T-helper 2 cell (primary cell): ENCODE data around the gene HSPA1A.
"Not testable (repeated sequence)": the region's sequence is repeated elsewhere in the genome, so short reads cannot be mapped to it uniquely, and the experiment has no call there.

Source experiments
- DNase-seq, 5 experiments: peaks; one replicate each; pipeline versions ENCODE4 v3.0.0 to v3.0.0-alpha.2; 2012 to 2022

Gene HSPA1A

DNA sequence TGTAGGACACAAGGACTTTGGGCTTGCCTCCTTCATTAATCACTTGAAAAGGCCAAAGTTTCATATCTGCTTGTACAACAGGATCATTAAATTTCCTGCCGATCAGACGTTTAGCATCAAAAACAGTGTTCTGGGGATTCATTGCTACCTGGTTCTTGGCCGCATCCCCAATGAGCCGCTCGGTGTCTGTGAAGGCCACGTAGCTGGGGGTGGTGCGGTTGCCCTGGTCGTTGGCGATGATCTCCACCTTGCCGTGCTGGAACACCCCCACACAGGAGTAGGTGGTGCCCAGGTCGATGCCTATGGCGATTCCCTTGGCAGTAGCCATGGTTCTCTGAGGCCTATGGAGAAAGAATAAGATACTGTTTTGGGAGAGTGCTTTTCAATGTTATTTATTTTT, 3.7 kb upstream of the HSPA1A start:
- no peak for DNase-seq

DNA sequence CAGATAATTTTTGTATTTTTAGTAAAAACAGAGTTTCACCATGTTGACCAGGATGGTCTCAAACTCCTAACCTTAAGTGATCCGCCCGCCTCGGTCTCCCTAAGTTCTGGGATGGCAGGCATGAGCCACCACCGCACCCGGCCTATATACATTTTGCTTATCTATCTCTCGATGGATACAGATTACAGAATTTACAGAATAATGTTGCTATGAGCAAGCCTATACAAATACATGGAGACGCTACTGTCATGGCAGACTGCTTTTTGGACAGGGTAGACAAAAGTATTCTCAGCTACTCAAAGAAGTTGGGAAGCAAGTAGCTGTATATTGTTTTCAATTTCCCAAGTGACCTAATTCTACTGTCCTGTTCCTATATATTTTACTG, 1.9 kb upstream of the HSPA1A start:
- DNase-seq = no peak

DNA sequence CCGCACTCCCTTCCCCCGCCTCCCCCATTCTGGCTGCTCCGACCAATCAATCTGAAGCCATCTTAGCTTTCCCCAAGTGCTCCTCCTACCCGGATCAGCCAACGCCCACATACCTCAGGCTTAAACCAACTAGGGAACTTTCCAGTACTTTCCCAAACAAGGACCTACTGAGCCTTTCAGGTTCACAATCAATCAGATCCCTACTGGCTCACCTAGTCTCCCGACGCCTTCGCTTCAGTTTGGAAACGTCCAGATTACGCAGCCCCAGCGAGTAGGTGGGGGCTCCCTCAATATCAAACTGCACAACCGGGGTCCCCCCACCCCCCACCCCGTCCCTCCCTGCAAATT, 692 bp upstream of the HSPA1A start:
- DNase-seq = peak; percentile 48 to 79 (median 61)

DNA sequence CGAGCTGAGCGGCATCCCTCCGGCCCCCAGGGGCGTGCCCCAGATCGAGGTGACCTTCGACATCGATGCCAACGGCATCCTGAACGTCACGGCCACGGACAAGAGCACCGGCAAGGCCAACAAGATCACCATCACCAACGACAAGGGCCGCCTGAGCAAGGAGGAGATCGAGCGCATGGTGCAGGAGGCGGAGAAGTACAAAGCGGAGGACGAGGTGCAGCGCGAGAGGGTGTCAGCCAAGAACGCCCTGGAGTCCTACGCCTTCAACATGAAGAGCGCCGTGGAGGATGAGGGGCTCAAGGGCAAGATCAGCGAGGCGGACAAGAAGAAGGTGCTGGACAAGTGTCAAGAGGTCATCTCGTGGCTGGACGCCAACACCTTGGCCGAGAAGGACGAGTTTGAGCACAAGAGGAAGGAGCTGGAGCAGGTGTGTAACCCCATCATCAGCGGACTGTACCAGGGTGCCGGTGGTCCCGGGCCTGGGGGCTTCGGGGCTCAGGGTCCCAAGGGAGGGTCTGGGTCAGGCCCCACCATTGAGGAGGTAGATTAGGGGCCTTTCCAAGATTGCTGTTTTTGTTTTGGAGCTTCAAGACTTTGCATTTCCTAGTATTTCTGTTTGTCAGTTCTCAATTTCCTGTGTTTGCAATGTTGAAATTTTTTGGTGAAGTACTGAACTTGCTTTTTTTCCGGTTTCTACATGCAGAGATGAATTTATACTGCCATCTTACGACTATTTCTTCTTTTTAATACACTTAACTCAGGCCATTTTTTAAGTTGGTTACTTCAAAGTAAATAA, 2.0 kb downstream of the HSPA1A start:
- DNase-seq = peak in 1 of 5 experiments; percentile 70

DNA sequence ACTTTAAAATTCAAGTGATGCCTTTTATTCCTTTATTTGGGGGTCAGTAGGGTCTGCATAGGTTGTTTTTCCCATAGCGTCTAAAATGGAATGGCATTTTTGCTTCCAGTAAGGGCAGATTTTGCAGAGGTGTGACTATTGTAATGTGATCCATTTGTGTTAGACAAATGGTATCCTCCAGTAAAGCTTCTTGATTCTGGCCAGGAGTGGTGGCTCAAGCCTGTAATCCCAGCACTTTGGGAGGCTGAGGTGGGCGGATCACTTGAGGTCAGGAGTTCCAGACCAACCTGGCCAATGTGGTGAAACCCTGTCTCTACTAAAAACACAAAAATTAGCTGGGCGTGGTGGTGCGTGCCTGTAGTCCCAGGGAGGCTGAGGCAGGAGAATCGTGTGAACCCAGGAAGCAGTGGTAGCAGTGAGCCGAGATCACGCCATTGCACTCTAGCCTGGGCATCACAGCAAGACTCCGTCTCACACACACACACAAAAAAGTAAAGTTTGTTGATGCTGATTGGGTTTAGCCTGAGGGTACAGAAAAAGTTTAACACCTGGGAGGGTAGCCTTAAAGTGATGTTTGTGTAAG, 2.7 kb downstream of the HSPA1A start:
- DNase-seq = peak in 1 of 5 experiments; percentile 55

DNA sequence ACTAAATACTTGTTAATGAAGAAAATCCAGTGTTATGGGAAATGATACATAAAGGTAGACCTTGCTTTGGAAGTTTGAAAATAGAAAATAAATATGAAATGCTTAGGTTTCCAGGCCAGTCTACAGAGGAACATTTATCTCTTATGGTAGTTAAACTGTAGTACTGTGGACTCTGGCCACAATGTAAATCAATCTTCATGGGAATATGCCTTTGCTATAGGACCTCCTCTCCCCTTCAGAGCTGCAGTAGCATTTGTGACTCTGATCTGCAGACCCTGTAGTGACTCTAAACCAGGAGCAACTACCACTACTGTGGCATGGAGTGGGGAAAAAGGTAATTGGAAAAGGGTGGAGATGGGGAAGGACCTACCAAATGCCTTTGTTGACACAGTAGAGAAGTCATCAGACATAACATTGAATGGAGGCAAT, 4.5 kb downstream of the HSPA1A start:
- DNase-seq = no peak

GRCh38 chr6:31820399-31820798, 5.1 kb downstream of the HSPA1A start:
- DNase-seq = not testable (repeated sequence)

DNA sequence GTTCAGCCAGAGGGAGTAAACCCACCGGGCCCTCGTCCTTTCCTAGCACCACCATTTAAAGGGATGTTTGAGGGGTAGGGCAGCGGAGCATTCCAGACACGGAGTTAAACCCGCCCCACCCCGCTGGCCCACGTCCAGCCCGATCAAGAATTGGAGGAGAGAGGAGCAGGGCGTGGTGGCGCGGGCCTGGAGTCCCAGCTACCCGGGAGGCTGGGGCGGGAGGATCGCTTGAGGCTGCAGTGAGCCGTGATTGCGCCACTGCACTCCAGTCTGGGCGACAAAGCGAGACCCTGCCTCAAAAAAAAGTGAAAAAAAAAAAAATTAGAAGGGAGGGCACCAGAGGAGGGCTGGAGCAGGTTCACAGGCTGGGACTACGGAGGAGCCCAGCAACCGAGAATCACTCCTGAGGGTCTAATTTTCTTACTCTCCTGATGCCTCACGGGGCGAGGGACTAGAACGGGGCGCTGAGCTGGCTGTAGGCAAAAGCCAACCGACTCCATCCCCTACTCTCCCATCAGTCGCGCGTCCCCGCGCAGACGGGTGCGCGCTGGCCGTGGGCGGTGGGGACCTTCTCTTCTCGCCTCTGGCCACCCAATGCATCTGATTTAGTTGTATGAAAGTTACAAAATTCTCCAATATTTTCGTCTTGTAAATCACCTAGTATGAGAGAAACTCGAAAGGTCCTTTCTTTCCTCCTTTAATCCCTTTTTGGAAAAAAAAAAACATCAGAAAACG, 6.1 kb downstream of the HSPA1A start:
- DNase-seq = peak in 2 of 5 experiments; percentile 64 to 66

DNA sequence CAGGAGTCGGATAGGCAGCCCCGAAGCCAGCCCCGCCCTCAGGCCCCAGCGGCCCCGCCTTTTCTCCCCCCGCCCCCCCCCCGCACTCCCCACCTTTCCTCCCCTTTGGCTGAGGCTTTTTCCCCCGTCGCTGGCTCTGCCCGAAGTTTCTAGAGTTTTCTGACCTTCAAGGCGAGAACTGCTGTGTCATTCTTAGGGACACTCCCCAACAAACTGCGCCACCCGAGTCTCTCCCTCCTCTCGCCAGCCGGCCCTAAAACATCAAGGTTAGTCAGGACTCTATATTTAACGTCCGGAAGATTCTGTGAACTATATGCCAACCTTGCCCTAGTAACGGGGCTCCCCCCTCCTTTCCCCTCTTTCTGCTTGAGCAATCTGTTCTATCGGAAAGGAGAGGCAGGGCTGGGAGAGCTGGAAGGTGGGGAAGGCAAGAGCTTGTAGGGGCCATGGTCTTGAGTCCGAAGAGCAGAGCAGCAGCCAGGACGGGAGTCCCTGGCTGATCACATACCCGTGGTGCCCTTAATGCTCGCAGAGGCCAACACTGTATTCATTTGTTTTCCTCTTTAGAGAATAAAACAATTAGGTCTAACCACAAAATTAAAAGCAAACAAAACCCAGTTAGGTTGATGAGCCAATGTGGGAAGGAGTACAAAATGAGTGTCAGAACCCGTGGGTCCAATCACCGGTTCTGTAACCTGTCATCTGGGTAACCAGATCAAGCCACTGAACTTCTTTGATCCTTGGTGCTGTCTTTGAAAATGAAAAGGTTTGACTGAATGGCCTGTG, 6.9 kb downstream of the HSPA1A start:
- DNase-seq = peak; percentile 26 to 59 (median 56)

DNA sequence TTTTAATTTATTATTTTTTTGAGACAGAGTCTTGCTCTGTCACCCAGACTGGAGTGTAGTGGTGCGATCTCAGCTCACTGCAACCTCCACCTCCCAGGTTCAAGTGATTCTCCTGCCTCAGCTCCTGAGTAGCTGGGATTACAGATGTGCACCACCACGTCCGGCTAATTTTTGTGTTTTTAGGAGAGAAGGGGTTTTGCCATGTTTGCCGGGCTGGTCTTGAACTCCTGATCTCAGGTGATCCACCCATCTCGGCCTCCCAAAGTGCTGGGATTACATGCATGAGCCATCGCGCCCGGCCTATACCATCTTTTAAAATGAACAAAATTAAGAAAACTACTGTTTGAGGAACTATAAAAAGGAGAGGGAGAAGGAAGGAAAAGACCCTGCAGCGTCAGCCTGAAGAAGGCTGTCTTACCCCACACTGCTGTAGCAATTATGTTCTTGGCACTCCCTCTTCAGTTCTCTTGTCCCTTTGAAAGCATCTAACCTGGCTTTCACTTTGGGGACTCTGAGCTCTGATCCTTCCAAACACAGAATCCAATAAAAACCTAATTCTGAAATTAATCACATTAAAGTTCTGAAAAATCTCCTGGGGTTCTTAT, 8.4 kb downstream of the HSPA1A start:
- not testable (repeated sequence) for DNase-seq

GRCh38 chr6:31825553-31825952, 10.2 kb downstream of the HSPA1A start:
- DNase-seq = no peak

GRCh38 chr6:31826793-31827285, 11.5 kb downstream of the HSPA1A start:
- peak in 2 of 5 experiments; percentile 26 to 51 for DNase-seq

DNA sequence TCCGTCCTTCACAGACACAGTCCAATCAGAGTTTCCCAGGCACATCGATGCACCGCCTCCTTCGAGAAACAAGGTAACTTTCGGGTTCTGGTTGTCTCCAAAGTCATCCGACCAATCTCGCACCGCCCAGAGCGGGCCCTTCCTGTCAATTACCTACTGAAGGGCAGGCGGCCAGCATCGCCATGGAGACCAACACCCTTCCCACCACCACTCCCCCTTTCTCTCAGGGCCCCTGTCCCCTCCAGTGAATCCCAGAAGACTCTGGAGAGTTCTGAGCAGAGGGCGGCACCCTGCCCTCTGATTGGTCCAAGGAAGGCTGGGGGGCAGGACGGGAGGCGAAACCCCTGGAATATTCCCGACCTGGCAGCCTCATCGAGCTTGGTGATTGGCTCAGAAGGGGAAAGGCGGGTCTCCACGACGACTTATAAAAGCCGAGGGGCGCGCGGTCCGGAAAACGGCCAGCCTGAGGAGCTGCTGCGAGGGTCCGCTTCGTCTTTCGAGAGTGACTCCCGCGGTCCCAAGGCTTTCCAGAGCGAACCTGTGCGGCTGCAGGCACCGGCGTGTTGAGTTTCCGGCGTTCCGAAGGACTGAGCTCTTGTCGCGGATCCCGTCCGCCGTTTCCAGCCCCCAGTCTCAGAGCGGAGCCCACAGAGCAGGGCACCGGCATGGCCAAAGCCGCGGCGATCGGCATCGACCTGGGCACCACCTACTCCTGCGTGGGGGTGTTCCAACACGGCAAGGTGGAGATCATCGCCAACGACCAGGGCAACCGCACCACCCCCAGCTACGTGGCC, 12.1 kb downstream of the HSPA1A start, which contains the start of gene HSPA1B:
Gene HSPA1B (plus strand): TSS at position 453 of the 794 bp plus-strand sequence. CDS start 213 bp downstream, at position 666.
- DNase-seq = peak; percentile 69 to 99 (median 79)

DNA sequence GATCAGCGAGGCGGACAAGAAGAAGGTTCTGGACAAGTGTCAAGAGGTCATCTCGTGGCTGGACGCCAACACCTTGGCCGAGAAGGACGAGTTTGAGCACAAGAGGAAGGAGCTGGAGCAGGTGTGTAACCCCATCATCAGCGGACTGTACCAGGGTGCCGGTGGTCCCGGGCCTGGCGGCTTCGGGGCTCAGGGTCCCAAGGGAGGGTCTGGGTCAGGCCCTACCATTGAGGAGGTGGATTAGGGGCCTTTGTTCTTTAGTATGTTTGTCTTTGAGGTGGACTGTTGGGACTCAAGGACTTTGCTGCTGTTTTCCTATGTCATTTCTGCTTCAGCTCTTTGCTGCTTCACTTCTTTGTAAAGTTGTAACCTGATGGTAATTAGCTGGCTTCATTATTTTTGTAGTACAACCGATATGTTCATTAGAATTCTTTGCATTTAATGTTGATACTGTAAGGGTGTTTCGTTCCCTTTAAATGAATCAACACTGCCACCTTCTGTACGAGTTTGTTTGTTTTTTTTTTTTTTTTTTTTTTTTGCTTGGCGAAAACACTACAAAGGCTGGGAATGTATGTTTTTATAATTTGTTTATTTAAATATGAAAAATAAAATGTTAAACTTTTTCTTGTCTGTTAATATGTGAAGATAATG, 14.4 kb downstream of the HSPA1A start:
- DNase-seq = peak in 1 of 5 experiments; percentile 71

GRCh38 chr6:31830886-31831335, 15.6 kb downstream of the HSPA1A start:
- no peak for DNase-seq

DNA sequence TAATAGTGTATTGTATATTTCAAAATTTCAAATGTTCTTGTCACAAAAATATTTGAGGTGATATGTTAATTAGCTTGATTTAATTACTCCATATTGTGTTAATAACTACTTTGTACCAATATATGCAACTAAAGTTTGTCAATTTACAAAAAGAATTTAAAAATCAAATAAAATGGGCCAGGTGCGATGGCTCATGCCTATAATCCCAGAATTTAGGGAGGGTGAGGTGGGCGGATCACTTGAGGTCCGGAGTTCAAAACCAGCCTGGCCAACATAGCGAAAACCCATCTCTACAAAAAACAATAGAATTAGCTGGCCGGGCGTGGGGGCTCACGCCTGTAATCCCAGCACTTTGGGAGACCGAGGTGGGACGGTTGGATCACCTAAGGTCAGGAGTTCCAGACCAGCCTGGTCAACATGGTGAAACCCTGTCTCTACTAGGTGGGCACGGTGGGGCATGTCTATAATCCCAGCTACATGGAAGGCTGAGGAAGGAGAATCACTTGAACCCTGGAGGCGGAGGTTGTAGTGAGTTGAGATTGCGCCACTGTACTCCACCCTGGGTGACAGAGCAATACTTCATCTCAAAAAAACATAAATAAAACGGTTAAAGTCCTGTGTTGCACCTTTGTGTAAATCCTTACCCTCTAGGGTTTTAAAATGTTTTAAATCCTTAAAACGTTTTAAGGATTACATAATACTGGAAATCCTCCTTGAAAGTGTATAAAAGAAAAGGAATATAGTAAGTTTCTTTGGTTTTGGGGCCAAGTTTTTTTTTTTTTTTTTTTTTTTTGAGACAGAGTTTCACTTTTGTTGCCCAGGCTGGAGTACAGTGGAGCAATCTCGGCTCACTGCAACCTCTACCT, 16.2 kb downstream of the HSPA1A start:
- DNase-seq = no peak

DNA sequence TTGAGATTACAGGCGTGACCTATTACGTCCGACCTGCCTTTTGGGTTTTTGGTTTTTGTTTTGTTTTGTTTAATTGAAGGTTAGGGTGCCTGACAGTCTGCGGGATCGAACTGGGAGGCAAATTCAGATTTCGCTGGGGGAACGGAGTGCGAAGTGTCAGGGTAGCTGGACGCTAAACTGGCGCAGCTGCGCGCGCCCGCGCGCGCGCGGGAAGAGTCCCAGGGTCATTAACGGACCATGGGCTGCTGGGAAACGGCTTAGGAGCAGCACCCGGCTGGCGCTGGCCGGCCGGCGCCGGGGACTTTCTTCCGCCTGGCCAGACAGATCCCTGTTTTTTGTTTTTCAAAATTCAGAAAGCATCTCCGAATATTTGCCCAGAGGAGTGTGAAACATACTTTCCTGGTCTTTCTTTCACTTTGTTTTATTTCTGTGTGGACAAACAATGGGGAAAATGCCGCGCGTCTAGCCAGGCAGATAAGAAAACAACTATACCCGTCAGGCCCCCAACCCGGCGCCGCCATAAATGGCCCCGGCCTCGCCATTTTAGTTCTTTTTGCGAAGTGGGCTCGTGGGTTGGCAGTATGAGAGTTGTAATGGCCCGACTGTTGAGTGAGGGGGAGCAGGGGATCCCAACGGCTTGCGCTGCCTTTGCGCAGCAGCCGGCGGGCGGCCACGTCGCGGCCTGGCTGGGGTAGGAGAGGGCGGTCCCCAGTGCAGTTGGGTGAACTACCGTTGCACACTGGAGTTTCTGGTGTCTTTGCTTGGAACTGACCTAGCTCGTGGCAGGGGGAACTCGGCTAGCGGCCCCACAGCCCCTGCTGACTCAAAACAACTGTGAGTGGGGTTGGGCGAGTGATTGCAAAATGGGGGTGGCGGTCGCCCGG, 19.3 kb downstream of the HSPA1A start:
- peak; percentile 51 to 82 (median 69) for DNase-seq

DNA sequence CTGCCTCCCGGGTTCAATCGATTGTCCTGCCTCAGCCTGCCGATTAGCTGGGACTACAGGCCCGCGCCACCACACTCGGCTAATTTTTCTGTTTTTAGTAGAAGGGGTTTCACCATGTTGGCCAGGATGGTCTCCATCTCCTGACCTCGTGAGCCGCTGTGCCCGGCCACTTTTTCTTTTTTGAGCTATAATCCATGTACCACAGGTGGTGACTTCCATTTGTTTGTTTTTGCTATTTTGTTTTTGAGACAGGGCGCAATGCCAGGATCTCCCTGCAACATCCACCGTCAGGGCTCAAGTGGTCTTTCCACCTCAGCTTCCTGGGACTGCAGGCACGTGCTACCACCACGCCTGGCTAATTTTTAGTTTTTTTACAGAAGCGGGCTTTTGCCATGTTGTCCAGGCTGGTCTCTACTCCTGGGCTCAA, 20.7 kb downstream of the HSPA1A start:
- no peak for DNase-seq
